ENCODE measurements around the gene SMYD3.

GRCh38 chr1:246506674-246507481 is at the start of gene SMYD3:
- TF ChIP-seq CTCF (IDR thresholded peaks at IDR 0.05; ENCODE audit: insufficient read depth, low read length) (no peak), REST (IDR thresholded peaks at IDR 0.05; ENCODE audit: insufficient replicate concordance, low read depth) (peak; percentile 48), POLR2AphosphoS5 (IDR thresholded peaks at IDR 0.05; ENCODE audit: low read depth) (peak; percentile 32; the same call in 1 of the 2 replicates), GABPA (IDR thresholded peaks at IDR 0.05; ENCODE audit: low read depth) (no peak)
